ENCODE data around the gene RNF123. TPM values are rescaled to one million over a fixed set of nuclear protein-coding genes. Genes with fewer than 3 reads are reported as not detected.
"Not testable (repeated sequence)": the region's sequence is repeated elsewhere in the genome, so short reads cannot be mapped to it uniquely, and the experiment has no call there.

The RNF123 gene
- total RNA-seq, 1 experiment from 2014 or later, result 71.9 TPM

DNA sequence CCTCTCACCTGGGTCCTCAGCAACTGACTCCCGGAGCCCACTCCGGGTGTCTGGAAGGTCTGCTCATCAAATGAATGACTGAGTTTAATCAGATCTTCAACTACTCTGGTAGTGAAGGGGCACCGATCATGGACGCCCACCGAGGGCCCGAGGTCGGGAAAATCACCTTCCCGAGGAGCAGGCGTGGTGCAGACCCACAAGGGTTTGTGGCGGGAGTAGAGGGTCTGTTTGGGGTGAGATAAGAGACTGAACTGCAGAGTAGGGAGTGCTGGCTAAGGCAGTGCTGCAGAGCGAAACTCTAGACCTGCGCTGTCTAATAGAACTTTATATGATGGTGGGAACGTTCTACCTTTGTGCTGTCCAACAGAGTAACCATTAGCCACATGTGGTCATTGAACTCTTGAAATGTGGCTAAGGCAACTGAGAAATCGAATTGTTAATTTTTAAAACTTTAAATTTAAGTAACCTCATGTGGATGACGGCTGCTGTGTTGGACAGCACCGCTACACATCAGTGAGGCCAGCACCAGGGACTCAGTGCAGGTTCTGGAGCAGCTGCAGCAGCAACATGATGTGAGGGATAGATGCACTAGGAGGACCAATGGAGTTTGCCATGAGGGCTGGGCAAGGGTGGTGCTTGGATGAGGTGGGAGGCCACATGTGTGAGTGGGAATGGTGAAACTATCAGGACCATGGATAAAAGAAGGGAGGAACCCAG is 709 bp downstream of the RNF123 start:
- peak; percentile 46; the same call in 1 of the 2 replicates for TF ChIP-seq EGR1 (IDR thresholded peaks at IDR 0.05; ENCODE audit: low read depth)
- H4K20me1 ChIP-seq (ENCODE audit: insufficient read depth); BruUV-seq (replicated peaks); intact Hi-C loops (cut with micrococcal nuclease); ATAC-seq; H3K9me3 ChIP-seq (ENCODE audit: control insufficient read depth in 1 of 2, insufficient read depth in 1 of 2, low read depth in 1 of 2, low read length in 2 of 2); CTCF ChIA-PET; H3K36me3 ChIP-seq (ENCODE audit: control insufficient read depth in 1 of 2, insufficient read depth in 2 of 2, low read length in 2 of 2); H3K9me2 ChIP-seq (ENCODE audit: insufficient read depth); H2AFZ ChIP-seq (ENCODE audit: low read depth, low read length, poor library complexity, severe bottlenecking); RAD21 ChIA-PET (ENCODE audit: low non-redundant PET in 1 of 2, low total read pairs in 2 of 2, uncharacterized antibody in 2 of 2, unreplicated experiment in 2 of 2); H3K27me3 ChIP-seq (ENCODE audit: insufficient read depth, low read length); DNase-seq (ENCODE audit: low read depth, low spot score); POLR2A ChIA-PET: not testable (repeated sequence)
- Histone ChIP-seq H3K79me2 (ENCODE audit: insufficient read depth, low read length) (peaks cover 17% of the 10 kb centered on the region), H3K4me3 (replicated peaks in 1 of 2; ENCODE audit: low read depth in 1 of 2, low read length in 2 of 2) (peak overlapping the region; percentile 89 to 97), H3K27ac (ENCODE audit: low read depth, low read length) (peak overlapping the region; percentile 66), H3K9ac (ENCODE audit: low read length) (peak overlapping the region; percentile 91), H3K4me1 (ENCODE audit: control insufficient read depth in 1 of 2, insufficient read depth in 2 of 2, low read length in 2 of 2) (peaks cover 4 to 14% of the 10 kb centered on the region in 2 experiments; a peak in 3 of 4 replicates), H3K4me2 (ENCODE audit: low read length) (peak overlapping the region; percentile 87)

DNA sequence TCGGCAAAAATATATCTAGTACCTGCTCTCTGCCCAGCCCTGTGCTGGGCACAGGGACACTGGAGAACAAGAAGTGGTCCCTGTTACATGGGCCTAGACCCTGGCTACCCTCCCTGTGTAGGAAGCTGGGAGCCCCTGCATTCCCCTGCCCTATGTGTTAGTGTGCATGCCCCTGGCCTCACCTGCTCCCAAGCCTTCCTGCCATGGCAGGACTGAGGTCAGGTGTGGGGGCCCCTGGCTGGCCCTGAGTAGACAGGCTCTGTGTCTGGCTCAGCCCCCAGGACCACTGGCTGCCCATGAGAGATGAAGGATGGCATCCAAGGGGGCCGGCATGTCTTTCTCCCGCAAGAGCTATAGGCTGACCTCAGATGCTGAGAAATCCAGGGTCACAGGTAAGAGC is 1.5 kb downstream of the RNF123 start:
- H3K27me3 ChIP-seq (ENCODE audit: insufficient read depth, low read length); H2AFZ ChIP-seq (ENCODE audit: low read depth, low read length, poor library complexity, severe bottlenecking); intact Hi-C loops (cut with micrococcal nuclease); H3K36me3 ChIP-seq (ENCODE audit: control insufficient read depth in 1 of 2, insufficient read depth in 2 of 2, low read length in 2 of 2); H3K27ac ChIP-seq (ENCODE audit: low read depth, low read length); H4K20me1 ChIP-seq (ENCODE audit: insufficient read depth); DNase-seq (ENCODE audit: low read depth, low spot score); CTCF ChIA-PET; H3K9me2 ChIP-seq (ENCODE audit: insufficient read depth); BruUV-seq (replicated peaks); RAD21 ChIA-PET (ENCODE audit: low non-redundant PET in 1 of 2, low total read pairs in 2 of 2, uncharacterized antibody in 2 of 2, unreplicated experiment in 2 of 2); ATAC-seq; H3K9me3 ChIP-seq (ENCODE audit: control insufficient read depth in 1 of 2, insufficient read depth in 1 of 2, low read depth in 1 of 2, low read length in 2 of 2); H3K9ac ChIP-seq (ENCODE audit: low read length); POLR2A ChIA-PET: not testable (repeated sequence)
- peaks cover 17% of the 10 kb centered on the region for H3K79me2 ChIP-seq (ENCODE audit: insufficient read depth, low read length)
- H3K4me1 ChIP-seq (ENCODE audit: control insufficient read depth in 1 of 2, insufficient read depth in 2 of 2, low read length in 2 of 2), result peaks cover 4 to 14% of the 10 kb centered on the region in 2 experiments; a peak in 3 of 4 replicates
- H3K4me2 ChIP-seq (ENCODE audit: low read length), result peak overlapping the region; percentile 87
- H3K4me3 ChIP-seq (replicated peaks in 1 of 2; ENCODE audit: low read depth in 1 of 2, low read length in 2 of 2), result peak overlapping the region; percentile 89 to 97; a peak in 3 of 4 replicates

DNA sequence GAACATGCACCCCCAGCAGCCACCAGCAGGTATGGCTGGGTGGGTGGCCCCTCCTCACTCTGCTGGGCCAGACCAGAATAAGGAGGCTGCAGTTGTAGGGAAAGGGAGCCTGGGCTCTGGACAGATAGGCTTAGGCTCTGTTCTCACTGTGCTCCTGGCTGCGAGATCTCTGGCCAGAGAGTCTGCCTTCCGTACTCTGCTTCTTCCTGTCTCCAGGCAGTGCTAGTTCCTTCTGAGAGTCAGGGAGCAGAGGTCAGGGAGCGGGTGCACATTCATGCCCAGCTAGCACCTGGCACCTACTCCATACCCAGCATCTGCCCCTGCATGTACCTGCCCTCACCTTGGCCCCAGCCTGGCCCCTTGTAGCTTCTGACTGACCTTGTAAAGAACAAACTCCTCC is 2.1 kb downstream of the RNF123 start:
- ATAC-seq; H3K9me2 ChIP-seq (ENCODE audit: insufficient read depth); H3K27me3 ChIP-seq (ENCODE audit: insufficient read depth, low read length); DNase-seq (ENCODE audit: low read depth, low spot score); intact Hi-C loops (cut with micrococcal nuclease); CTCF ChIA-PET; POLR2A ChIA-PET; H4K20me1 ChIP-seq (ENCODE audit: insufficient read depth); BruUV-seq (replicated peaks); H3K27ac ChIP-seq (ENCODE audit: low read depth, low read length); H2AFZ ChIP-seq (ENCODE audit: low read depth, low read length, poor library complexity, severe bottlenecking); H3K36me3 ChIP-seq (ENCODE audit: control insufficient read depth in 1 of 2, insufficient read depth in 2 of 2, low read length in 2 of 2); H3K9me3 ChIP-seq (ENCODE audit: control insufficient read depth in 1 of 2, insufficient read depth in 1 of 2, low read depth in 1 of 2, low read length in 2 of 2); RAD21 ChIA-PET (ENCODE audit: low non-redundant PET in 1 of 2, low total read pairs in 2 of 2, uncharacterized antibody in 2 of 2, unreplicated experiment in 2 of 2); H3K9ac ChIP-seq (ENCODE audit: low read length); H3K4me3 ChIP-seq (replicated peaks in 1 of 2; ENCODE audit: low read depth in 1 of 2, low read length in 2 of 2): not testable (repeated sequence)
- Histone ChIP-seq H3K4me2 (ENCODE audit: low read length) (0 out of 2 replicates have a peak overlapping the region, but pooled peaks have one; percentile 87), H3K4me1 (ENCODE audit: control insufficient read depth in 1 of 2, insufficient read depth in 2 of 2, low read length in 2 of 2) (peaks cover 4 to 14% of the 10 kb centered on the region in 2 experiments; a peak in 3 of 4 replicates), H3K79me2 (ENCODE audit: insufficient read depth, low read length) (peaks cover 17% of the 10 kb centered on the region)

DNA sequence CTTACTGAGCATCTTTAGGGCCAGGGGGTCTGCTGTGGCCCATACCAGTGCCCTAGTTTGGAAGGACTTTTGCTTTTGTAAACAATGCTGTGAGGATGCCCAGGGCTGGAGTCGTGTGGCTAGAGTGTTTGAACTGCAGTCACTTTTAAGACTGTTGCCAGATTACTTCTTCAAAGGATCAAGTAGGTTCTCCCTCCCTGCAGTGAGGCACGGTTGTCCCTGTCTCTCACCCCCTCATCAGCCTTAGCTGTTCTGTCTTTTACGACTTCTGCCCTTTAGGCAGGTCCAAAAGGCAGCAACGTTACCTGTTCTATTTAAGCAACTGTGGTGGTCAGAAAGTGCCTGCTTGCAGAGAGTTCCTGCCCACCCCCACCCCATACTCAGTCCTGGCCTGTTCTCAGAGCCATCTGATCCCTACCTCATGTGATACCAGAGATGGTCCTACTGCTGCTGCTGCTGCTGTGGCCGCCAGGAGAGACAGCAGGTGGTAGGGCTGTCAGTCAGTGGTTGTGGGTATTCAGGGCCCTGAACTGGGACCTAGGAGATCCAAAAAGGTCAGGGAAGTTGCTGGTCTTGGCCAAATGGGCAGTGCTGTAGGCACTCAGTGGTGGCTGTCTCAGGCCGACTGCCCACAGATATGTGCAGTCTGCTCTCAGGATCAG is 5.2 kb downstream of the RNF123 start:
- H3K27me3 ChIP-seq (ENCODE audit: insufficient read depth, low read length); BruUV-seq (replicated peaks); CTCF ChIA-PET: not testable (repeated sequence)

More for the DNA sequence above, 5.2 kb downstream of the RNF123 start:
- DNase-seq (ENCODE audit: low read depth, low spot score); H4K20me1 ChIP-seq (ENCODE audit: insufficient read depth); POLR2A ChIA-PET; H2AFZ ChIP-seq (ENCODE audit: low read depth, low read length, poor library complexity, severe bottlenecking); H3K36me3 ChIP-seq (ENCODE audit: control insufficient read depth in 1 of 2, insufficient read depth in 2 of 2, low read length in 2 of 2); RAD21 ChIA-PET (ENCODE audit: low non-redundant PET in 1 of 2, low total read pairs in 2 of 2, uncharacterized antibody in 2 of 2, unreplicated experiment in 2 of 2); H3K4me2 ChIP-seq (ENCODE audit: low read length); H3K9me2 ChIP-seq (ENCODE audit: insufficient read depth); H3K4me3 ChIP-seq (replicated peaks in 1 of 2; ENCODE audit: low read depth in 1 of 2, low read length in 2 of 2); H3K9ac ChIP-seq (ENCODE audit: low read length); intact Hi-C loops (cut with micrococcal nuclease); H3K9me3 ChIP-seq (ENCODE audit: control insufficient read depth in 1 of 2, insufficient read depth in 1 of 2, low read depth in 1 of 2, low read length in 2 of 2); H3K4me1 ChIP-seq (ENCODE audit: control insufficient read depth in 1 of 2, insufficient read depth in 2 of 2, low read length in 2 of 2); H3K27ac ChIP-seq (ENCODE audit: low read depth, low read length); ATAC-seq: not testable (repeated sequence)
- H3K79me2 ChIP-seq (ENCODE audit: insufficient read depth, low read length), result peaks cover 16% of the 10 kb centered on the region

Measured in HCT116 (cell line).